GM18951 (cell line): Measurements from ENCODE around the gene IFIT3.

Experiments
- POLR2A ChIP-seq: IDR thresholded peaks from 4 replicates; pipeline ENCODE4 v1.6.1; 2011; ENCODE audit warnings: mild to moderate bottlenecking; ENCODE audit not compliant: insufficient read length, insufficient read depth; ENCODE audit errors: extremely low read depth
- in situ Hi-C: fragments of 300-500 bp; cut with MboI; formaldehyde crosslinking; loops from one replicate; pipeline ENCODE4 v1.12.0; 2022; ENCODE audit warnings: low sequenced_read_pairs, mixed read lengths, inconsistent platforms; ENCODE audit not compliant: unreplicated experiment

IFIT3 gene

DNA sequence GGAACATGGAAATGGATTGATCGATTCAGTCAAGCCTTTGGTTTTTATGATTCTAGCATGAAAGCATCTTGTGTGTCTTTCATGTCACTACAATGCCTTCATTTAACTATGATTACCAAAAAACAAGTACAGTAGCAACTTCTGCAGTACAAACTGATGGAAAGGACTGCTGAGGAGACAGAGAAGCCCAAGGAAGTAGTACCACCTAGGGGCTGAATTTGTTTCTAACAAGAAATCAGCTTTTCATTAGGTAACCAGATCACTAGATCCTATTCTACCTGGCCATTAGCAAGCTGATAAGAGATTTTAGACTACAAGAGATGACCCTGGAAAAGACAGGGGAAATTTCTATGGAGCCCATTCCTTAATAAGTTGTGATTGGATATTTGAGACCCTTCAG, 61.5 kb downstream of the IFIT3 start:
- TF ChIP-seq POLR2A: no peak
- in situ Hi-C loops: no loop called here
